Measurements from ENCODE around the gene SYNGR4. TPM values are rescaled to one million over a fixed set of nuclear protein-coding genes. Genes with fewer than 3 reads are reported as not detected.

SYNGR4 gene
- total and polyA plus RNA-seq, 2 experiments from 2014 or later: not detected

GRCh38 chr19:48319647-48320541 lies 44.3 kb upstream of the SYNGR4 start:
- H3K27ac ChIP-seq: no peak overlapping the region
- H3K79me2 ChIP-seq (ENCODE audit: insufficient read depth): no peaks in the 10 kb centered on the region
- H3K4me2 ChIP-seq (ENCODE audit: unreplicated experiment): no peak overlapping the region
- H2AFZ ChIP-seq: no peak overlapping the region
- peaks cover 21% of the 10 kb centered on the region for H3K4me1 ChIP-seq (ENCODE audit: insufficient read depth)
- no peaks in the 10 kb centered on the region for H3K36me3 ChIP-seq (ENCODE audit: low read depth)
- no peaks in the 10 kb centered on the region for H3K9me2 ChIP-seq (ENCODE audit: insufficient read depth)
- no peaks in the 10 kb centered on the region for H3K9me3 ChIP-seq (ENCODE audit: low read depth)
- H3K9ac ChIP-seq: no peak overlapping the region
- H3K27me3 ChIP-seq (replicated peaks; ENCODE audit: insufficient read depth): no peaks in the 10 kb centered on the region
- no peak overlapping the region for H3K4me3 ChIP-seq
- in situ Hi-C loops (cut with MboI): no loop called here
- H4K20me1 ChIP-seq (ENCODE audit: insufficient read depth): no peaks in the 10 kb centered on the region
- DNase-seq: peak; percentile 88
- TF ChIP-seq EZH2 (IDR thresholded peaks at IDR 0.05; ENCODE audit: insufficient read depth, poor library complexity, severe bottlenecking) (no peak), EZH2phosphoT487 (IDR thresholded peaks at IDR 0.05; ENCODE audit: insufficient read depth, low read depth) (no peak)
- peaks cover 28% of the 10 kb centered on the region for H3F3A ChIP-seq (ENCODE audit: insufficient read depth)
- WGBS, 2 experiments (ENCODE audit: low coverage in 1 of 2, low lambda C conversion rate in 2 of 2, missing lambda C conversion rate in 2 of 2): 24% methylated on average over 16 of the region's 16 CpGs

GRCh38 chr19:48321372-48321621 lies 42.9 kb upstream of the SYNGR4 start:
- Histone ChIP-seq H4K20me1 (ENCODE audit: insufficient read depth) (no peaks in the 10 kb centered on the region), H3F3A (ENCODE audit: insufficient read depth) (peaks cover 28% of the 10 kb centered on the region), H3K27me3 (replicated peaks; ENCODE audit: insufficient read depth) (no peaks in the 10 kb centered on the region), H3K4me1 (ENCODE audit: insufficient read depth) (peaks cover 23% of the 10 kb centered on the region), H3K4me2 (ENCODE audit: unreplicated experiment) (peak overlapping the region; percentile 74), H3K79me2 (ENCODE audit: insufficient read depth) (peaks cover 8% of the 10 kb centered on the region), H3K9ac (peak overlapping the region; percentile 87), H3K36me3 (ENCODE audit: low read depth) (no peaks in the 10 kb centered on the region), H2AFZ (peak overlapping the region; percentile 86), H3K27ac (peak overlapping the region; percentile 94), H3K4me3 (peak overlapping the region; percentile 70), H3K9me3 (ENCODE audit: low read depth) (no peaks in the 10 kb centered on the region), H3K9me2 (ENCODE audit: insufficient read depth) (no peaks in the 10 kb centered on the region)
- no peak for TF ChIP-seq EZH2phosphoT487 (IDR thresholded peaks at IDR 0.05; ENCODE audit: insufficient read depth, low read depth)
- TF ChIP-seq EZH2 (IDR thresholded peaks at IDR 0.05; ENCODE audit: insufficient read depth, poor library complexity, severe bottlenecking): no peak
- DNase-seq: peak; percentile 94
- in situ Hi-C loops (cut with MboI): no loop called here
- 1 to 6% methylated on average over 9 to 22 of the region's 22 CpGs for WGBS, 2 experiments (ENCODE audit: low coverage in 1 of 2, low lambda C conversion rate in 2 of 2, missing lambda C conversion rate in 2 of 2)

DNA sequence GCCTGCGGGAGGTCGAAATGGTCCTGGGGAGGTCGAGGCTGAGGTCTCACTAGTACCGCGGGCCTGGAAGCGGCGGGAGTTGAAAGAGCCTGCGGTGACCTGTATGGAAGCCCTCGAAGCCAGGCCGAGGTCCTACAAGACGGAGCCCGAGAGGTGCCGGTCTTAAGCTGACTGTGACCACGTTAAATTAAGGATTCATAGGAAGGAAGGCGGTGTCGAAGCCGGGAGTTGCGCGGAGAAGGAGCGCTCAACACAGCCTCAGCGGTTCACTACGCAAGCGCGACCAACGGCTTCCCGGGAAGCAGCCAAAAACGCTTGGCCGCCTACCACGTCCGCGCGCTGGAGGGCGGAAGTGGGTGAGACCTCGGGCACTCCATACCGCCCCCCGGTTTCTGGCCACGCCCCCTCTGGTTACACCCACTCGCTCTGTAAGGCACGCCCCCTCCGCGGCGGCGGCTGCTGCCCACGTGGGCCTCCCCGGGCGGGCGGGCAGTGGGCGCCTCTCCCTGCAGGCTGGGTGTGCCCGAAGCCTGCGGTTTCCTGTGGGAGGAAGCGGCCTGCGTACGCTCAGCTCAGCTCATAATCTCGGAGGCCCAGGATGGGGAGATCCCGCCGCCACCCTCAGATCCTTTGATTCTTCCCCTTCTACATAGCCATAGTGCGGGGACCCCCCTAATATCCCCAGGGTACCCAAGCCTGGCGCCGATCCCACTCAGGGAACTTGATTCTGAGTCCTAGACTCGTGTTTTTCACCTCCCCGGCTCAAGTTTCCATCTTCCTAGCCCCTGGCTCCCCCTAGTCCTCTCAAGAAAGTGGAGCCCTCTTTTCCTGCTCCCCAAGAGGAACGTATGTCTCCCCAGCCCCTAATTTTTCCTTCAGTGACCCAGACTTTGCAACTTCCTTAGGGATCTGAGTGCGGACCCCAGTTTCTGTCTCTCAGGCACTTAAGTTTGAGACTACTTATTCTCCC lies 42.3 kb upstream of the SYNGR4 start:
- in situ Hi-C loops (cut with MboI): no loop called here
- Histone ChIP-seq H3K79me2 (ENCODE audit: insufficient read depth) (peaks cover 14% of the 10 kb centered on the region), H4K20me1 (ENCODE audit: insufficient read depth) (no peaks in the 10 kb centered on the region), H3K4me1 (ENCODE audit: insufficient read depth) (peaks cover 29% of the 10 kb centered on the region), H3K36me3 (ENCODE audit: low read depth) (no peaks in the 10 kb centered on the region), H3K9me3 (ENCODE audit: low read depth) (no peaks in the 10 kb centered on the region), H3K9ac (peak overlapping the region; percentile 87), H3K9me2 (ENCODE audit: insufficient read depth) (no peaks in the 10 kb centered on the region), H3K27ac (peak overlapping the region; percentile 94), H3F3A (ENCODE audit: insufficient read depth) (peaks cover 28% of the 10 kb centered on the region), H3K4me2 (ENCODE audit: unreplicated experiment) (peak overlapping the region; percentile 94), H2AFZ (peak overlapping the region; percentile 86), H3K27me3 (replicated peaks; ENCODE audit: insufficient read depth) (no peaks in the 10 kb centered on the region), H3K4me3 (peak overlapping the region; percentile 70)
- TF ChIP-seq EZH2phosphoT487 (IDR thresholded peaks at IDR 0.05; ENCODE audit: insufficient read depth, low read depth) (no peak), EZH2 (IDR thresholded peaks at IDR 0.05; ENCODE audit: insufficient read depth, poor library complexity, severe bottlenecking) (no peak)
- DNase-seq: peak; percentile 99
- 3 to 4% methylated on average over 40 to 56 of the region's 63 CpGs for WGBS, 2 experiments (ENCODE audit: low coverage in 1 of 2, low lambda C conversion rate in 2 of 2, missing lambda C conversion rate in 2 of 2)

- peak within 1 kb of the TSS; percentile 81 for H2AFZ ChIP-seq
- H3K4me3 ChIP-seq: peak within 1 kb of the TSS; percentile 78
- no peaks in the 10 kb centered on the region for H3K9me2 ChIP-seq (ENCODE audit: insufficient read depth)
- in situ Hi-C loops (cut with MboI): no loop called here
- TF ChIP-seq EZH2phosphoT487 (IDR thresholded peaks at IDR 0.05; ENCODE audit: insufficient read depth, low read depth) (no peak), EZH2 (IDR thresholded peaks at IDR 0.05; ENCODE audit: insufficient read depth, poor library complexity, severe bottlenecking) (no peak)
- H3K9me3 ChIP-seq (ENCODE audit: low read depth): no peaks in the 10 kb centered on the region
- no peaks in the 10 kb centered on the region for H4K20me1 ChIP-seq (ENCODE audit: insufficient read depth)
- H3K27me3 ChIP-seq (replicated peaks; ENCODE audit: insufficient read depth): no peaks in the 10 kb centered on the region
- 0 to 3% methylated on average over 12 to 22 of the region's 22 CpGs for WGBS, 2 experiments (ENCODE audit: low coverage in 1 of 2, low lambda C conversion rate in 2 of 2, missing lambda C conversion rate in 2 of 2)
- H3F3A ChIP-seq (ENCODE audit: insufficient read depth): peaks cover 38% of the 10 kb centered on the region
- peak within 1 kb of the TSS; percentile 91 for H3K27ac ChIP-seq
- H3K79me2 ChIP-seq (ENCODE audit: insufficient read depth): peaks cover 46% of the 10 kb centered on the region
- DNase-seq: peak; percentile 97
- H3K36me3 ChIP-seq (ENCODE audit: low read depth): peaks cover 11% of the 10 kb centered on the region; the same call in 1 of the 2 replicates
- H3K4me2 ChIP-seq (ENCODE audit: unreplicated experiment): peak within 1 kb of the TSS; percentile 90
- H3K9ac ChIP-seq: peak within 1 kb of the TSS; percentile 93
- peaks cover 47% of the 10 kb centered on the region for H3K4me1 ChIP-seq (ENCODE audit: insufficient read depth)
Observed at GRCh38 chr19:48325265-48325910, 38.8 kb upstream of the SYNGR4 start, which contains the start of gene EMP3. TSS of gene EMP3 (plus strand) at chr19:48325552. CDS start at chr19:48326845, 1,293 bp downstream.
